GM19455 (cell line): ENCODE results near the gene TMEM62.
"Not testable (repeated sequence)": the region's sequence is repeated elsewhere in the genome, so short reads cannot be mapped to it uniquely, and the experiment has no call there.

Experiments used
- ATAC-seq: cut with Tn5 transposase; IDR thresholded peaks from one replicate; pipeline ENCODE4 v1.9.1; 2021; ENCODE audit not compliant: unreplicated experiment

Gene TMEM62

DNA sequence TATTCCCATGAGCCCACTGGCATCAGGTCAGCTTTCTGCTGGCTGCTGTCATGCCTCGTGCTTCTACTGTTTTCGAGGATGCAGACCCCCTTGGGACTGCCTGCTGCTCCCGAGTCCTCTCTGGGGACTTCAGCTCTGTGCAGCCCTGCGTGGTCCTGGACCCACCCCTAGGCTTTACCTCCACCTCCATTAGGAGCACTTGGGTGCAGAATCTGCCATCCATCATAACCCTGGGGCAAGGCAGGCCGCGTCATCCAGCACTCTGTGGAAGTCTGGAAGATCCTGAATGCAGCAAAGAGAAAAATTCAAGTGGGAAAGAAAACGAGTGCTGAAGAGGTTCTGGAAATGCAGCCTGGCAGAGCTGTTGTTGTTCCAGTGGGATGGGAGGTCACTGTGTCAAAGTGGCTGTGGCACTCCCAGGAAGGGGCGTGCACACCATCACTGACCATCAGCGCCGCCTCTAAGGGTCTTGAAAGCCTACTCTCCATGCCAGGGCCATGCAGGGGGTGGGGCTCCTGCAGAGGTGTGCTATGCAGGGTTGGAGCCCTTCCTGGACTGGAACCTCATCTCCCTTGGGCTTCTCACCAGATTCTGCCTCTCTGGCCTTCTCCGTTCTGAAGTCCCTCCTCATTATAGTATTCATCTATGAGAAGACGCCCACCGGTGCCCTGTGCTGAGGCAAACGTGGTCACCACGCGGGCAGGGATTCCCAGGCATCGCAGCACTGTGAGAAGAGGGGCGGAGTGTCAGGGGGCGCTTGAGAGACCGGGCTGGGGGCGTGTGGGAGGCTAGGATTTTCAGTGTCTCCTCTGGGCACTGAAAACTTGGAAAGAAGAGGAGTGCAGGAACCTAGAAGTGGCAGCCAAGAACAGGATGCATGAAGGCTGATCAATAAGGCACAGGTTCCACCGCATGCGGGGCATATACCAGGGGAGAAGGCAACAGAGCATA is 74.9 kb downstream of the TMEM62 start:
- ATAC-seq = no peak

DNA sequence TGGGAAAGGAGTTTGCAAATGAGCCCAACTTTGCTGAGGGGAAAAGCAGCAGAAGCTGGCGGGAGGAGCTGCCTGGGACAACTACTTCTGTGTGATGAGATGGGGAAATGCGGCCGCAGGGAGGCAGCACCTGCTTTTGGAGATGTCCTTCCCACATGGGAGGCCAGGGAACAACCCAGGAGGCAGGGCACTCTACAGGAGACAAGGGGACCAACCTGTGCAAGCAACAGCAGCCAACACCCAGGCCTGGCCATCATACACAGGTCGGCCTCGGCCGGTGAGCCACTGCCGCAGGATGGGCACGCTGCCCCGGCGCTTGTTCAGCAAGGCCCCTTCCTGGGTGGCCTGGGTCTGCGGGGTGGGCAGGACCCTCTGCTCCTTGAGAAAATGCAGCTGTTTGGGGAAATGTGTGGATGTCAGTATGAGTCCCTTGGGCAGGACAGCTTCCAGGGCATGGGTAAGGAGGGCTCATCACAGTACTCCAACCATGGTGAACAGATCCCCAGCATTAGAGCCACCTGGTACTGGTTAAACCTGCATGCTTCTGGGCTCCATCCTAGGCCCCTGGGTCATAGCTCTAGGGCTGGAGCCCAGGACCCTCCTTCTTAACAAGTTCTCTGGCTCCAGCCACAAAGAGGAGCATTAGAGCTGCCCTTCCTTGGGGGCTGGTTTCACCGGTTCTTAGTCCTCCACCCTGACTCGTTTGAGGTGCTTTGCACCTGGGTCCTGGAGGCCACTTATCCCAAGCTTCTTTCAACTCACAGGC is 75.9 kb downstream of the TMEM62 start:
- ATAC-seq = no peak

DNA sequence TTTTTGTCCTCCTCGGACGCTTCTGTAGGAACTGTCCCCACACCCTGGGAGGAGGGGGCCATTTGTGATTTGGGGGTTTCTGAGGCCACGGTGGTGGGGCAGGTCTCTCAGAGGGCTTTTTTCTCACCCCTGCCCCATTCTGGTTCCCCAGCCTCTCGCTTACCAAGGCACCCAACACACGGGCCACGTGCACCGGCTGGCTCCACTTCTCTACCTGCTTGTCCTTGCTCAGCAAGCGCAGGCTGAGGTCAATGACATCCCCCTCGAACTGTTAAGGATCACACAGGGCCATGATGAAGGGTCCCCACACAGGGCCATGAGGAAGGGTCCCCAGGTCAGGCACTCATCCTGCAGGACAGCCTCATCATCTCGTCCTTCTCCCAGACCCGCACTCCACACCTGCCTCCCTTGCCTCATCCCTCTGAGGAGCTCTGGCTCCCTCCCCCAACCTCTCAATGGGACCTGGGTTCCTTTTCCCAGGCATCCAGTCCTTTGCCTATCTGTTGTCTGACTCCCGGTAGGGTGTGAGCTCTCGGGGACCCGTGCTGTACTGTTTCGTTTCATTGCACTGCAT is 76.9 kb downstream of the TMEM62 start:
- no peak for ATAC-seq

DNA sequence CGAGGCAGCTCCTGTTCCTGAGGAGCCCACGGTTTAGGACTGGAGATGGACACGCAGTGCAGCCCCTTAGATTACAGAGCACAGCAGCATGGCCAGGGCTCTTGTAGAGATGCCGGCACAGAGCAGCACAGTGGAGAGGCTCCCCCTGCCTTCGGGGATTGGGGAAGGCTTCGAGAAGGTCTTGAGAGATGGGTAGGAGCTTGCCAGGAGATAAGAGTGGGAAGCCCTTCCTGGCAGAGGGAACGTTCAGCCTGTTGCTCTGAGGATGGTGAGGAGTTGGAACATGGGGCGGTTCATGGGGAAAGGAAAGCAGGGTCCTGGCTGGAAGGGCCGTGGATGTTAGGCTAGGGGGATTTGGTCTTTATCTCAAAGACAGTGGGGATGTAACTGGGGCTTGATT is 77.4 kb downstream of the TMEM62 start:
- no peak for ATAC-seq

DNA sequence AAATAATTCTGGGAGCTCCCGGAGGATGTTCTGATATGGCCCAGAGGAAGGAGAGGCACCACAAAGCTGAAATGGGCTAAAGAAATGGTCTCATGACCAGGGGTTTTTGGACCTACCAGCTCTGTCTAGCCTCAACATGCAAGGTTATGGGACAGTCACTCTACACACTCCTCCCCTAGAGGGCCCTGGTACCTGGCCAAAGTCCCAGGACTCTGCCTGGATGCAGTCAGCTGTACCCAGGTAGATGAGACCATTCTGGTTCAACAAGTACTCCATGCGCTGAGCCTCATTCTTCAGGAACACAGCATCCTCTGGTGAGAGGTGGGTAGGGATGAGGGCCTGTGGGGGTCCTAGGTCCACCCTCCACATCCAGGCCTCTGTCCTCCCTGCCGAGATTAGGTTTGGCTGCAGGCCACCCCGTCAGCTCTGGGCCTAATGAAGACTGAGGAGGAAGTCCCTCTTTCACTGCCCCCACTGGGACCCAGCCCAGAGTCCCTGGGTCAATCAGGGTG is 77.9 kb downstream of the TMEM62 start:
- no peak for ATAC-seq

DNA sequence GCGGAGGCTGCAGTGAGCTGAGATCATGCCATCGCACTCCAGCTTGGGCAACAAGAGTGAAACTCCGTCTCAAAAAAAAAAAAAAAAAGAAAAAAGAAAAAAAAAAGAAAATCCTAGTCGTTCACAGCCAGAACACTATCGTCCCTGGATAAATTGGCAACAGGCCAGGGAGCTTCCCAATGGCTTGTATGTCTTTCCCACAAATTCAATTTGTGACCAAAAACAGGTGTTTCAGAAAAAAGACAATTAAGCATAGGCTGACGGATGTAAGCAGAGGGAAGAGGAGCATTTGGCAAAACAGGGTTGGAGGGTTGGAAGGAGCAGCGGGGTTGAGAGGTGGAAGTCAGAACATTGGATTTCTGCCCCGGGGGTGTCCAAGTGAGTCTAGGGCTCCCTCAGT is 78.9 kb downstream of the TMEM62 start:
- no peak for ATAC-seq

DNA sequence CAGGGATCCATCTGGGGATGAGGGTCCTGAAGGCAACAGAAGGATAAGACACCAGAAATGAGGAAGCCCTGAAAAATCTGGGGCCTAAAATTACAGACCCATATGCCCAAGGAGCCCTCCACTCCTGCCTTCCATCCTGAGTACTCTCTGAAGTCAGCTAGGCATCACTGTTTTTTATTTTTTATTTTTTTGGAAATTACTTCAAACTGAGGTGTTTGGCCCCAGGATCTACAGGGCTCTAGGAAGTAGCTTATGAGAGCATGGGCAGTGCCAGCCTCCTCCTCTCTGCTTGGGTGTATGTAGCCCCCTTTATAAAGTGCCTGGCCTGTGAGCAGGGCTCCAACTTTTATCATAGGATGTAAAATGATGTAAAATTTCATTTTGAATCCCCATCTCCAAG is 79.6 kb downstream of the TMEM62 start:
- no peak for ATAC-seq

DNA sequence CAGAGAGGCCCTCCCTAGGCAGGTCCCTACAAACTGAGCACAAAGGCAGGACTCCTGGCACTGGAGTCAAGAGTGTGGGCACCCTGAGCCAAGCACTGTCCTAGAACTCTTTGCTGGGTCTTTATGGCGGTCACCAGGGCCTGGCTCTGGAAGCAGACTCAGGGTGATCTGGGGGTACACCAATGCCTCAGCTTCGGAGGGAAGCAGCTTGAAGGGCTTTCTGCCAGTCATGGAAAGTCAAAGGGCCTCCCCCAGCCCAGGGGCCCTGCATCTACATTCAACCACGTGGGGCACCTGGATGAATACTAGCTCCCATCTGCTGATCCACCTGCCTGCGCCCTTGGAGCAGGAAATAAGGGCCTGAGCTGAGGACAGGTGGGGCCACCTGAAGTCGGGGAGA is 80.1 kb downstream of the TMEM62 start:
- ATAC-seq = no peak

DNA sequence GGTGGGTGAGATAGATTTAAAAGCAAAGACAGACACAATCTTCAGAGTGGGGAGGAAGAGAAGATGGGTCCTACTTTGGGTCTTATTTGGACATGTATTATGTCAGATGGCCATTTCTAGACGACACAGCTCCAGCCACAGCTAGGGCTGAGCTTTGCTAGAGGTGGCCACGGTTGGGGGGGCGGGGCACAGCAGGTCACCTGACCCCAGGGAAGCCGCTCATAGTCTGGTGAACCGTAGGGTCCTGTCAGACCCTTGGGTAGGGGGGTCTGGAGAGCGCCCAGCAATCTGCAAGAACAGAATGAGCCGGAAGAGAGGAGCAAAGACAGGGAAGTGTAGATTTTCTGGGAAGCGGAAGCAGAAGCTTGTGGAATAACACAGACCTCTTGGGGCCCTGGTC is 80.8 kb downstream of the TMEM62 start:
- no peak for ATAC-seq

DNA sequence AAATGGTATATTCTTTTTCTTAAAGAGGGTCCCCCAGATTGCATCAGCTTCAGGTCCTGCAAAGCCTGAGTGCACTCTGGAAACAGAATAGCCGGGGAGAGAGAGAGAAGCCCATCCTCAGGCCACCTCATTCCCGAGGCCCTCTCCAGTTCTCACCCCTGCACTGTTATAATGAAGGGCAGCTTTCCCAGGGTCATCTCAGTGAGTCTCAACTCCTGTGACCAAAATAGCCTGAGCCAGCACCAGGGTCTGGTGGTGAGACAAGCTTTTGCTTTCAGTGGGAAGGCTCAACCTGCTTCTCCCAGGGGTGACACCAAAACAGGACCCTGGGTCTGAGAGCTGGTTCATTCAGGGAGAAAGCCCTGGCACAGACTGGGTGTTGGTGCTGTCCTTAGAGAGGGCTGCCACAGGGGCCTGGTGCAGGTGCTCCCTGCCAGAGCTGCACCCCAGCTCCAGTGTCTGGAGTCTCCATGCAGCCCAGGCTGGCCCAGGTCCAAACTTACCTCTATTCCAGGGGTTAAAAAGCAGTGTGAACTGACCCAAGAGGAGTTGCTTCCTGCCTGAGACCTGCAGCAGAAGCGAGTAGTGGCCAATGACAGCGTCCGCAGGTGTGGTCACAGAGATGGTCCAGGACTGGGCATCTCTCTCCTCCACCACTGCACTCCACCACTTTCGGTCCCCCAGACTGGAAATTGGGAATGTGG is 81.4 kb downstream of the TMEM62 start:
- no peak for ATAC-seq

DNA sequence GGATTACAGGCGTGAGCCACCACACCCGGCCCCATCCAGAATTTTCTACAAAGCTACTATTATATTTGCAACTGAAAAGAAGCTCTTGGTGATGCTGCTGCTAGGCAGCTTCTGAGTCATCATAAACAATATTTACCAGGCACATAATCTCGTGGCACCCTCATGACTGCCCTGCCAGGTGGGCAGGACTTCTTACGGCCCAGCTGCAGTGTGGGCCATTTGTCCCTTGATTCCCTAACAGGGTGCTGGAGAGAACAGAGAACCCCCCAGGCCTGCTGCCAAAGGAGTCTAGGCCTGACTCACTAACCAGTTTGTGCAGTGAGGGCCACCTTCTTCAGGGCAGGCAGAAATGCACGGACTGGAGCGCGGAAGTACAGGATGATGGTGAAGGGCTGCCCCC is 82.6 kb downstream of the TMEM62 start:
- ATAC-seq = no peak

DNA sequence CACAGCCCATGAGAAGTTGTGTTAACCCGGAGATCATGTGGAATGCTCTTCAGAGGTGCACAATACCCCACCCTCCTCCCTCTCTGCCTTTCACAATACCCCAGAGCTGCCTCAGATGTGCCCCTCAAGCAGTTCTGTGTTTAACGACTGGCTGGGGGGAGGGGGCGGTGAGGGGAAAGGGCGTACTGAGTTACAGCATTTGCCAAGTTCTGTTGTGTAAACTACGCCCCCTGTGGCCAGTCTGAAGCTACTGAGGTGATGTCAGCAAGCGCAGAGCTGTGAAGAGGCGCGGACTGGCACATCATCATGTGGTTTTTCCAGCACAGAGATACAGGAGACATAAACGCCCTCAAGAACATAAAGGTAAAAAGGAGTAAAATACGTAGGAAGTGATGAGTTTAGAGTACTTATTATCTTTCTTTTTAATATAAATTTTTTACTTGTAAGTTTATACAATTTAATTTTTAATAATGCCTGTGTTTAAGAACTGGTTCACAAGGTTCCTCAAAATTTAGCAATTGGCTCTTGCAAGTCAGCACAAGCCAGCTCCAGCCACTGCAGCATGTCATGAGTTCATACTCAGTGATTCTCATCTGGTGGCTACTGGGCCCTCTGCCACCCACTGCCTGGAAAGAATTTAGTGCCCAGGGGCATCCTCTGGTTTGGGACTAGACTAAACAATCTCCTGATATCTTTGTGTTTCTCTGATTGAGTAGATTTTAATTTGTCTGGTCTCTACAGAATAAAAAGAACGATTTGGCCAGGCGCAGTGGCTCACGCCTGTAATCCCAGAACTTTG is 85.7 kb downstream of the TMEM62 start:
- ATAC-seq = no peak

DNA sequence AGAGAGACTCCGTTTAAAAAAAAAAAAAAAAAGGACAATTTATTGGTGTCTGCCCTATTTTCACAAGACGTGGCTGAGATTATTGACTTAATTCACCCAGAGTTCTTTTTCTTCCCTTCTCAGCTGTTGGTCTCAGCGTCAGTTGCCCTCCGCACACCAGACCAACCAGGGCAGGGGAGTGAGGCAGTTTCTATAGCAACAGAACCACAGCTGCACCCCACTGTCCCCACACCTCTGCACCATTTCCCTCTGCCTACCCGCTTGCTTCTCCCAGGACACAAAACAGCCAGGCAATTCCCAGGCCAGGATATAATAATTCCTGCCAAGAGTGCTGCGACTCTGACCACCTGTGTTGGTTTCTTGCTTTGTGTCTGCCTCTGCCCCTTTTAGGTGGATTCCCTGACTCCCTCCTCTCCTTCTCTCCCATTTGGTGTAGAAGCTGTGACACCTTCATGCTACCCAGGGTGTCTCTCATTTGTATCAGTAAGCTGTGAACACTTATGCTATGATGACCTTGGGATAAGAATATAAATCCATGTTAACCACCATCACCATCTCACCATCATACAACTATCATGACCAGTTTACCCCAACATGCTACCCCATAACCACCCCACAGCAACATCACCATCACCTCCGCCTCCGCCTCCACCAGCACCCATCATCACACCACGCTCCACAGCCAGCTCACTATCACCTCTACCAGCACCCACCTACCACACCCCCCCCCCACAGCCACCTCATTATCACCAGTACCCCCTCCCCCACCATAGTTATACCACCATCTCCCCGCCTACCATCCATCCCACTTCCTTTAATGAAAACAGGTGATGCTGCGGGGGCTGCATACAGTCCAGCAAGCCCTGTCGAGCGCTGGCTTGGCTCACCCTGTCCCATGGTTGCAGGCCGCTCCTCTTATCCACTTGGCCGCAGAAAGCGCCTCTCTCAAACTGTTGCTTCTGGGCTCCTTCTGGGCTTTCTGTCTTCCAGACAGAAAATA is 86.8 kb downstream of the TMEM62 start:
- no peak for ATAC-seq

DNA sequence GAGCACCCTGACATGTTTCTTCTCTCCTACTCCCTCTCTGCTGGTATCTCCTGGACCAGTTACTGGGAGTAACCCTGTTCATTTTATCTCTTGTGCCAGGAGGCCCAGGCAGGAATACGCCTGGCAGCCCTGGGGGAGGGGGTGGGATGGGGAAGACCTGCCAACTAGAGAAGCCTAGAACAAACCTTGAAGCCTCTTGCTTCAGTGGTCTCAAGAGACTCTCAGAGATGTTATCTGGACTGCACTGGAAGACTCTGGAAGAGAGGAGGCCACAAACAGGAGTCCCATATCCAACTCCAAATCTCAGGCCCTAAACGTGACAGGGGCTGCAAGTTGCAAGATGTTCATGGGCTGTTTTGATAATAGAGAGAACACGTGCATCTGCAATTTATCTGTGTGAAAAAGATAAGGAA is 87.6 kb downstream of the TMEM62 start, which contains the start of gene EPB42:
TSS of gene EPB42 (minus strand) at position 28 of the 413 bp plus-strand sequence. CDS start 193 bp downstream, outside the sequence.
- no peak for ATAC-seq

DNA sequence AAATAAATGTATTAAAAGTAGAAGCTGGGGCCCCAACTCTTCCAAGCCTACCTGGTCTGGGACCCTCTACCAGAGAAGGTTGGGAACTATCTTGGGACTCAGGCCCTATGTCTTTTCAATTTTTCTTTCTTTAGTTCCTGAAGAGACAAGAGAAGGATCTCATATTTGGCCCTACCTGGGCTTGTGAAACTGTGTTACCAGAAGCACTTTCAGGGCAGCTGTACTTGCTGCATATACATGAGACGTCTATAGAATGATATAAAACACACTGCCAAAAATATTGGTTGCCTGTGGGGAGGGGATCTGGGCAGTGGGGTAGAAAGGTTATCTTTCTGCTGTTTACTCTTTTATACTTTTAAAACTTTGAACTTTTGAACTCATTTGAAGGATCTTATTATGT is 88.0 kb downstream of the TMEM62 start:
- no peak for ATAC-seq

DNA sequence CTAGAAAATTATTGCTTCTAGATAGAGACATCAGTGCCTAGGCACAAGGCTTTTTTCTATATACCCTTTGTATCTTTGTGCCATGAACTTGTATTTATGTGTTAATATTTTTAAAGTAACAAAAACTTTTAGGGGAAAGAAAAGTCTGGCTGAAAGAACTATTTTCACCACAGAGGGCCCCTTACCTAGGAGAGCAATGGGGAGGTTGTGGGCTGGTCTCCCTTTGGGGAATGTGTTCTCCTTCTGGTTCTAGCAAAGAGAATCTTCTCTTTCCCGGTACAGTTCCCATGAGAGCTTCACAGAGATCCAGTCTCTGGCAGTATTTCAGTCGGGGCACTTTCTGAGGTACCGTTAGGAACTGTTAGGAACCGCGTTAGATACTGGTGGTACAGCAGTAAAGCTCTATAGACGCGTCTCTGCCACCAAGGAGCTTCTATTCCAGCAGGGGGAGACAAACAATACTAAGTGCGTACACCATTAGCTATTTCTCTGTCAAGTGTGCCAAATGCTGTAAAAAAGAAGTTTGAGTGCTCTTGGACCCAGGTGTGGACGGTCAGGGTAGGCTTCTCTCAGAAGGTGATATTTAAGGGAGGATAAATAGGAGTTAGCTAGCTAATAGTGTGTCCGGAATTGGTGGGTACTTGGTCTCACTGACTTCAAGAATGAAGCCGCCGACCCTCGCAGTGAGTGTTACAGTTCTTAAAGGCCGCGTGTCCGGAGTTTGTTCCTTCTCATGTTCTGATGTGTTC is 92.0 kb downstream of the TMEM62 start:
- no peak for ATAC-seq

DNA sequence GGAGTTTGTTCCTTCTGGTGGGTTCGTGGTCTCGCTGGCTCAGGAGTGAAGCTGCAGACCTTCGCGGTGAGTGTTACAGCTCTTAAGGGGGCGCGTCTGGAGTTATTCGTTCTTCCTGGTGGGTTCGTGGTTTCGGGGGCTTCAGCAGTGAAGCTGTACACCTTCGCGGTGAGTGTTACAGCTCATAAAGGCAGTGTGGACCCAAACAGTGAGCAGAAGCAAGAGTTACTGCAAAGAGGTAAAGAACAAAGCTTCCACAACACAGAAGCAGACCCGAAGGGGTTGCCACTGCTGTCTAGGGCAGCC is 92.5 kb downstream of the TMEM62 start:
- ATAC-seq = not testable (repeated sequence)
